Measurements from ENCODE around the gene CHST14. TPM values are rescaled to one million over a fixed set of nuclear protein-coding genes. Genes with fewer than 3 reads are reported as not detected.

CHST14 gene
- total RNA-seq, 1 donor from 2014 or later: 0.82 TPM

GRCh38 chr15:40486066-40486770, 15.4 kb downstream of the CHST14 start:
- DNase-seq (ENCODE audit: low spot score in 2 of 2) (no peak), FAIRE-seq (no peak)

DNA sequence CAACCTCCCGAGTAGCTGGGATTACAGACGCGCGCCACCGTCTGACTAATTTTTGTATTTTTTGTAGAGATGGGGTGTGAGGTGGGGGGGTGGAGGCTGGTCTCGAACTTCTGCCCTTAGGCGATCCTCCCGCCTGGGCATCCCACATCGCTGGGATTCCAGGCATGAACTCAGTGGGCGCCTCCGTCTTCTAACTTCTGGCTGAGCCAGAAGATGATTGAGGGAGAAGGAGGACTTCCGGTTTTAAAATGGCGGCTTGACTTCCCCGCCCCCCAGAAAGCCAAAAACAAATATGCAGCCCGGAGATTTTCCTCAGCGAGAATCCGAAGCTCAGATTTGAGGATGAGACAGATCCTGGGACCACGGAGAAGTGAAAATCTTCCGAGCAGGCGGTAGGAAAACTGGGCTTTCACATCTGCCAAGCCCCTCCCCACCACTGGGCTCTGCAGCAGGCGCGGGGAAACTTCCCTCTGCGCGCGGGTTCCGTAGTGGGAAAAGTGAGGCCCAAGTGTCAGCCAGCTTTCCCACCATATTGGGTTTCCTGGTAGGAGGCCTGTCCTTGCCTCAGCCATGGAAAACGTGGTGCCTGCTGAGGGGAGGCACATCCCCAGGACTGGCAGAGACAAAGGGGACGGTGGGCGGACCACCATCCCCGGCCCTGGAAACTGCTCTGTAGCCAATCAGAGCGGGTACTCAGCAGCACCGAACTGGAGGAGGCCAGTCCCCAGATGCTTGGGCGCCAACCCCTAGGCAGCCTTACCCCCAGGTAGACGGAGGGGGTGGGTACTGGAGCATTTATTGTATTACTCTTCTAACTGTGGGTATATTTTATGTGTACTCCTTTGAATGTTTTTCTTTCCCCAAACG, 17.3 kb downstream of the CHST14 start:
- DNase-seq (ENCODE audit: low spot score in 2 of 2): no peak
- FAIRE-seq: no peak

- DNase-seq (ENCODE audit: low spot score in 2 of 2): no peak
- FAIRE-seq: no peak
These were observed 18.7 kb downstream of the CHST14 start for GRCh38 chr15:40489274-40490175.

- DNase-seq (ENCODE audit: low spot score in 2 of 2) (no peak), FAIRE-seq (no peak)
These were observed 22.5 kb downstream of the CHST14 start for GRCh38 chr15:40493089-40493840.

GRCh38 chr15:40495516-40495915, 24.7 kb downstream of the CHST14 start:
- no peak for FAIRE-seq
- no peak for DNase-seq (ENCODE audit: low spot score in 2 of 2)

DNA sequence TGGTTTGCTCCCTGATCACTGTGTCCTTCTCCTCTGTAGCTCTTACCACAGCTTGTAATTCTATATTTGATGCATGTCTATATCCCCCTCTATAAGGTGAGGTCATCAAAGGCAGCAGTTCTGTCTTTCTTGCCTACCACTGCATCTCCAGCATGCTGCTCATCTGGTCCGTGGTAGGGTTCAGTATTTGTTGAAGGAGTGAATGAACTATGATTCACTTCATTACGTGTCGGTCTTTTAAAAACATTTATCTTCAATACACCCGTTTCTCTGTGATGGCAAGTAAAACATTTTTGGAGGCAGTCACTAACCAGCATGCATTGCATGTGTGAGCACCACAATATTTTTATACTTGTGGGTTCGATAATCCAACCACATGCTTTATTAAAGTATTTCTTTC, 27.6 kb downstream of the CHST14 start:
- FAIRE-seq (no peak), DNase-seq (ENCODE audit: low spot score in 2 of 2) (no peak)

- no peak for FAIRE-seq
- no peak for DNase-seq (ENCODE audit: low spot score in 2 of 2)
These were observed 28.1 kb downstream of the CHST14 start for GRCh38 chr15:40498891-40499290.

DNA sequence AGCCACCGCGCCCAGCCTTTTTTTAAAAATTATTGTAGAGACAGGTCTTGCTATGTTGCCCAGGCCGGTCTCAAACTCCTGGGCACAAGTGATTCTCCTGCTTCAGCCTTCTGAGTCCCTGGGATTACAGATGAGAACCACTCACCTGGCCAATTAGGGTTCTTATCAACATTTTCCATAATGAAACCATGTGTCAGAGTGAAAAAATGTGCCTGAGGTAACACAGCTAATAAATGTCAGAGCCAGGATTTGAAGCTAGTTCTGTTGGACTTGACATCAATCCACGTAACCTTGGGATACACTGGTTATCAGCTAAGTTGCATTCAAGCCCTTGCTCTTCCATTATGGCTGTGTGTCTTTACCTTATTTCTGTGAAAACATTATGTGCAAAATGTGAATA, 29.1 kb downstream of the CHST14 start:
- FAIRE-seq (no peak), DNase-seq (ENCODE audit: low spot score in 2 of 2) (no peak)

DNA sequence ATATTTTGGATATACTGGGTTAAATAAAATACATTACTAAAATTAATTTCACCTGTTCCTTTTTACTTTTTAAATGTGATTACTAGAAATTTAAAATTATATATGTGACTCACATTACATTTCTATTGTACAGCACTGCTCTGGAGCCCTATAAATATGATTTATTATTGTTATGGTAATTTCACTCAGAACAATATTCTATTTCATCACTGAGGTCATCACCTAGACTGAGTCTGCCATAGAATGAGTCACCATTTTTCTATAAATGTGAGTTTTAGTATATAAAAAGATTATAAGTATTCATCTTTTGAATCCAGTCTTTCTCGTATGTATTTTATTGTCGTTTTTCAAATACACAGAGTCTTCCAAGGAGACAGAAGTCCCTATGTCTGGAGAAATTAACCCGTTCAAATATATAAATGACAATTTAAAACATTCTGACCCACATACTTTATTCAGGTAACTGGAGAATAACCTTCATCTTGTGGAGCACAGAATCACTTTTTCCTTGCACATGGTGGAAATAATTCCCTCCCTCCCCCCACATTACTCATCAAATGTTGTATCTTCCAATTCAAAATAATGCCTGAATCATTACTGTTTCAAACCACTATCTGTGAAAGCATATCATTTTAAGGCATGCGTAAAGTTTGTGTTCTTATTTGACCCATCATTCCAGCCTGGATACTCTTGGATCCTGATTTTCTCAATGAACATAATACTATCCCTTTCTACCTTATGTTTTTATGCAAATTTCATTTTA, 30.0 kb downstream of the CHST14 start:
- FAIRE-seq (no peak), DNase-seq (ENCODE audit: low spot score in 2 of 2) (no peak)

- DNase-seq (ENCODE audit: low spot score in 2 of 2): no peak
- FAIRE-seq: no peak
These were observed 30.7 kb downstream of the CHST14 start for GRCh38 chr15:40501487-40501886.

DNA sequence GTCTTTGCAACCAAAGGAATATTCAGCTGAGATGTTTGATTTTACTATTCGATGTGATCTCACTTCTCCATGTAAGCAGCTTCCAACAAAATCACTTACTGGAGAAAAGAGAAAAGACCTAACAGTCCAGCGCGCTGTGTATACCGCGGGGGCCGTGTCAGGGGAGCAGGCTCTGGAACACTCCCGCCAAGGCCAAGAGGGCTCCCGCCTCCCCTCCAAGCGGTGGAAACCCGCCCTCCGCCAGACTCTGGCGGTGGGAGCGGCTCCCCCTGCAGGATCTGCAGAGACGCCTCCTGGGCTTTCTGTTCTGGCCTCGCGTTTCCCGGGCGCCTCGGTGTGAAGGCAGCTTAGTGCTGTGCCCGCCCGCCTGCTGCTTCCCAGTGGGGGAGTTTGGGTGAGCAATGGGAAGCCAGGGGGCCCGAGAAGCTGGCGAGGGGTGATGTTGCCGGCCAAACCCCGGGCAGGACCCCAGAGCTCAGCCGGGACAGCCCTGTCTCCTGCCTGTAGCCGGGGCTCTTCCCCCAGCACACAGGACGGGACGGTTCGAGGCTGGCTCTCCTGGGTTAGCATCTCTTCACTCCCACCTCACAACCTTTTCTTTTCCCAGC, 36.3 kb downstream of the CHST14 start:
- DNase-seq (ENCODE audit: low spot score in 2 of 2) (peak; percentile 60 to 80), FAIRE-seq (no peak)

DNA sequence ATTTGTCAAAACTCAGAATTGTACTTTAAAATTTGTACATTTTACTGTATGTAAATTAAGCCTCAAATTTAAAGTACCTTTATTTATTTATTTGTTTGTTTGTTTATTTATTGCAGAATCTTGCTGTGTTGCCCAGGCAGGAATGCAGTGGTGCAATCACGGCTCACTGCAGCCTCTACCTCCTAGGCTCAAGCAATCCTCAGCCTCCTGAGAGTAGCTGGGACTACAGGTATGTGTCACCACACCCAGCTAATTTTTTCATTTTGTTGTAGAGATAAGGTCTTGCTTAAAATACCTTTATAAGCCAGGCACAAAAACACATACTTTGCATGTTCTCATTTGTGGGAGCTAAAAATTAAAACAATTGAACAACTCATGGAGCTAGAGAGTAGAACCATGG, 37.4 kb downstream of the CHST14 start:
- DNase-seq (ENCODE audit: low spot score in 2 of 2): no peak
- FAIRE-seq: no peak

GRCh38 chr15:40510201-40510600, 39.4 kb downstream of the CHST14 start:
- no peak for DNase-seq (ENCODE audit: low spot score in 2 of 2)
- no peak for FAIRE-seq

DNA sequence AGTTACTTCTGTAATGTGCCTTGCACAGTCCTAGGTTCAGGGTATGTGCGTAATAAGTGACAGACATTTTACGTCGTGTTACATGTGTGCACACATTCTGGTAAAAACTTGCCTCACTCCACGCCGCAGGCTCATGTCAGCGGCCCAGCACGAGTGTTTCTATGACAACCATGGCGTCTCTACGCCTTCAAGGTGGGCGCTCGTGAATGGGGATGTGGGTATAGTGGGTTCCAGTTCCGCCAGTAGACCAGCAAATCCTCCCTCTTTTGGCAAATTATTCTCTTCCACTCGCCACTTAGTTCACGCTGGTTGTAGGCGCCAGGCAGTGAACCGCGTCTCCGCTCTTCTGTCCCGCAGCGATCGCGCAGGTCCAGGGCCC, 40.3 kb downstream of the CHST14 start:
- FAIRE-seq (no peak), DNase-seq (ENCODE audit: low spot score in 2 of 2) (peak; percentile 24 to 31)

DNA sequence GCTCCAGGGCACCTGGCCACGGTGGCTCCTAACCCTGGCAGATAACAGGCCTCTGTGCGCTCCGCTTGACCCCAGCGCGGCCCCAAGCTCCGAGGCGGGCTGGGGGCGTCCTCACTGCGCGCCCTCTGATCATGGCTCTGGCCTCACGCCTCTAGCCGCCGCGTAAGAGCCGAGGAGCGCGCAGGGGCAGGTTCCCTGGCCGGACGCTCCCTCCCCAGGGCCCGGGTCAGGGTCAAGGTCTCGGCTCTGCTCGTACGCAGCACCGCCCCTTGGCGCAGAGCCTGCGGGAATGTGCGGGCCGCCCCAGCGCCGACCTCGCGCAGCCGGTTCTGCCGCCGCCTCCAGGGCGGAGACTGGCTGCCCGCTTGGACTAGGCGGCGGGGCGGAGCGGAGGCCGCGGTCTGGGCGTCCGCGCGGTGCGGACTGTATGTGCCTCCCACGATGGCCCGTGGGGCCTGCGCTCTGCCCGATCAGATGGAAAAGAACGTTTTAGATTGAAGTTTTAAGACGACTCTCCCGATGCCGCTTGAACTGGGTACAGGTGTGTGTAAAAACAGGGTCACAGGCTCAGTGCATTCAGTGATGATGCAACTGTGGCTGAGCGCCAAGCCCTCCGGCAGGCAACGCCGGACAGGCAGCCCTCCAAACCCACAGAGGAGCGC, 40.8 kb downstream of the CHST14 start:
- no peak for FAIRE-seq
- peak; percentile 63 to 71 for DNase-seq (ENCODE audit: low spot score in 2 of 2)

DNA sequence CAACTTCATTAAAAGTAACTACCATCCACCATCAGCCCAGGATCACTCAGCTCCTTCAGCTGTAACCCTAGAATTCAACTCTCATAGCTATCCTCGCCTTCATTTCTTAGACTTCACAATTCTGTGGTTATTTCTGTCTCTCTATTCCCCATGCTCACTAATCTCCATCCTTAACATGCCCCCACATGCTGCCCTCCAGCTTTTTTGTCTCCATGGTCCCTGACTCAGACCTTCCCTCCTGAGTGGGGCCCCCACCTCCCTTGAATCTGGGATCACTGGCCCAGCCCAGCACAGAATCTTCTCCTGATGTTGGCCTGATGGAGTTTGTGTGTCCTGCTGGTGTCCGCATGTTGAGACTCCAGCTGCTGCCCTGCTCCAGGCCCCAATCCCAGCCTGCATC, 41.7 kb downstream of the CHST14 start:
- FAIRE-seq (no peak), DNase-seq (ENCODE audit: low spot score in 2 of 2) (no peak)

- no peak for DNase-seq (ENCODE audit: low spot score in 2 of 2)
- no peak for FAIRE-seq
These were observed 42.8 kb downstream of the CHST14 start for GRCh38 chr15:40513609-40514008.

DNA sequence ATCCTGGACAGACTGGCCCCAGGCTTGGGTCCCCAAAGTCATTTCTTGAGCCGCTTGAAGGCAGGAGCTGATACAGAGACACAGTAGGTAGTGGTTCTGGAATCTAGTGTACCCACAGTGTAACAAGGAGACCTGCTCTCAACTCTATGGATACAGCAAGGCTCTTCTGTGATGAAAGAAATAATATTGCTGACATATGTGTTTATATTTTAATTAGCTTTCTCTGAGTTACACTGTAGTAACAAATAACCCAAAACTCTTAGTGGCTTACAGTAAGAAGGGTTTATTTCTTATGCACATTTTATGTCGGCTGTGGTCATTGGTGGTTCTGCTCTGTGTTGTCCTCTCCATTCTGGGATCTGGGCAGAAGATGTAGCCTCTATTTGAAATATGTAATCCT, 45.5 kb downstream of the CHST14 start:
- no peak for FAIRE-seq

More for the DNA sequence above, 45.5 kb downstream of the CHST14 start:
- no peak for DNase-seq (ENCODE audit: low spot score in 2 of 2)
